Lung (tissue), 12 donors: ENCODE results near the gene MEF2C. TPM values are rescaled to one million over a fixed set of nuclear protein-coding genes. Genes with fewer than 3 reads are reported as not detected.

Source experiments
- ATAC-seq: fragments of 200-7000 bp; cut with Tn5 transposase; one replicate; pipeline ENCODE4 v1.9.1; 2020; ENCODE audit warnings: moderate number of reproducible peaks; ENCODE audit not compliant: insufficient read depth, low FRiP score
- DNase-seq, 3 donors: peaks; one replicate each; pipeline ENCODE4 v3.0.0-alpha.2; 2013 to 2017
- H3K27ac ChIP-seq, 2 donors: one replicate each; pipeline ENCODE4 v1.5.1; 2013; ENCODE audit warnings: mild to moderate bottlenecking in 2 of 2, moderate library complexity in 2 of 2, control low read depth in 1 of 2, inconsistent platforms in 1 of 2, low read depth in 1 of 2, low read length in 1 of 2
- H3K27me3 ChIP-seq, 3 donors: one replicate each; pipeline ENCODE4 v1.5.1; 2013; ENCODE audit warnings: low read length in 2 of 3; ENCODE audit not compliant: control insufficient read depth in 3 of 3, insufficient read depth in 3 of 3
- H3K36me3 ChIP-seq, 4 donors: one replicate each; pipeline ENCODE4 v1.5.1; 2013; ENCODE audit warnings: low read length in 4 of 4, mild to moderate bottlenecking in 1 of 4, moderate library complexity in 1 of 4; ENCODE audit not compliant: control insufficient read depth in 4 of 4, insufficient read depth in 4 of 4
- H3K4me1 ChIP-seq, 5 donors: one replicate each; pipeline ENCODE4 v1.5.1; 2013; ENCODE audit warnings: low read length in 5 of 5, mild to moderate bottlenecking in 2 of 5, moderate library complexity in 1 of 5; ENCODE audit not compliant: control insufficient read depth in 5 of 5, insufficient read depth in 5 of 5
- H3K4me3 ChIP-seq: one replicate; pipeline ENCODE4 v1.5.1; 2013; ENCODE audit warnings: mild to moderate bottlenecking, control low read depth, moderate library complexity
- H3K9ac ChIP-seq, 2 donors: one replicate each; pipeline ENCODE4 v1.5.1; 2013; ENCODE audit warnings: low read length in 2 of 2, control low read depth in 1 of 2; ENCODE audit not compliant: insufficient read depth in 1 of 2
- H3K9me3 ChIP-seq, 4 donors: one replicate each; pipeline ENCODE4 v1.5.1; 2013; ENCODE audit warnings: low read length in 3 of 4, mild to moderate bottlenecking in 1 of 4, moderate library complexity in 1 of 4; ENCODE audit not compliant: control insufficient read depth in 4 of 4, insufficient read depth in 3 of 4
- WGBS, 2 donors: extraction: QIAGEN DNeasy Blood & Tissue Kit; methylation state at CpG; one replicate each; pipeline ENCODE4 v1.1.7; 2013; 5-methylcytosine and 5-hydroxymethylcytosine counted together
- polyA plus RNA-seq, 2 donors: library from polyadenylated mRNA; stranded (reverse); fragments of 200-250 nt; gene quantifications; one replicate each; pipeline ENCODE4 v1.2.1, GENCODE V29; 2013
- total RNA-seq, 2 donors: library from RNA; depleted of rRNA in 1 of 2; stranded (reverse); fragments of >200 nt in 1 of 2; gene quantifications; one replicate each; pipeline ENCODE4 v1.2.1, GENCODE V29; 2014 to 2021
- TF ChIP-seq, protein P1 (sequence below): IDR thresholded peaks from 2 replicates; pipeline ENCODE4 v1.5.1; 2012; ENCODE audit warnings: mild to moderate bottlenecking; ENCODE audit errors: control extremely low read depth, extremely low read depth
- donor health status: control.
- donor health status: control.
- donor health status: Bipolar disorder and iron deficiency.
- donor health status: healthy.
- donor health status: DM: yes; HTN: yes; CAD: no.

MEF2C gene
- total and polyA plus RNA-seq, 4 donors: 9.1 to 138 (median 28.8) TPM

DNA sequence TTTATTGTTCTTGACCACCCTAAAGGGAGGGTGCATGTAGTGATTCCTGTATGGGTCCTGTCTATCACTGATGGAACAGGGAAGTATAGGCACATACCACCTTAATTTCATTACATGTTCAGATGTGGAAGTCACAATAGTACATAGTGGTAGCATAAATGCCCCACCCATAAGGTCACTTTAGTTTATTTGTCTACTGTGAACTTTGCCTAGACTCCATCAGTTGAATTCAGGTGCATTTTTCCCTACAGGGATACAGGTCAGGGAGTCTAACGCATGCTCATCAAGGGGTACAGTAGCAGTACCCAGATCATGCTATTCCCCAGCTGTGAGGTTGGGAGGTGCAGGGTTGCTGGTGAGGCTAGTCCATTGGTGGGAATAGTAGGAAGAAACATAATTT lies 175.0 kb downstream of the MEF2C start:
- 89 to 99% methylated on average over 1 of the region's 1 CpG for WGBS, 2 donors
- no peak for ATAC-seq

DNA sequence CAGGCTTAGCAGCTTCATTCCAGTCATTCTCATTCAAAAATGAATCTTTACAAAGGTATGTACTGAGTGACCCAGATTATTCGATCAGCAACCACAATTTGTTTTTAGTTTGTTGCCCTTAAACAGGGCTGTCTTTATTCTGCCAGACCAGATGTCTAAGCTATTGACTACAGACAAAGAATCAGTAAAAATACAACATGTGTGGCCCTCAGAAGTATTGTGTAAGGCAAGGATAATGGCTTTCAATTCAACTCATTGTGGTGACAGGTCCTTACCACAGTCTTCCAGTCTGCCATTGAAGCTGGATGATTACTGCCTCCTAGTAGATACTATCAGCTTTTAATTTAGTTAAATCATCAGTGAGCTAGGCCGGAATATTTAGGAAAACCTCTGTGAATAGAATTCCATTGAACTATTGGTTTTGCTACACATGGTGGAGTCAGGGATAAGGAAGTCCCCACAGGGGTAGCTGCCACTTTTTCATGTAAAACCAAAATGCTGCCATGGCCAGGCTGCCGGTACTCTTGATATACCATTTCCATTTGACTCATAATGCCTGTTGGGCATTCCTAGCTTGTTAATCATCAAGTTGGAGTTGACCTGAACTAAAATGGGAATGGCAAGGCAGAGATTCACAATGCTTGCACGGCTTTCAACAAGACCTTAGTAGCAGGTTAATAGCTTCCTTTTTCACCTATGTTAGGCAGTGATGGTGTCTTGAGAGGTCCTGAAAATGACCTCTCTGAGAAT lies 175.6 kb downstream of the MEF2C start:
- H3K36me3 ChIP-seq: no peaks in the 10 kb centered on the region
- no peak overlapping the region for H3K4me3 ChIP-seq
- peaks cover 0 to under 1% (median 0%) of the 10 kb centered on the region in 3 donors for H3K27me3 ChIP-seq
- no peak overlapping the region for H3K27ac ChIP-seq
- ATAC-seq: no peak
- WGBS, 2 donors: 68 to 91% methylated on average over 4 of the region's 4 CpGs
- no peak for DNase-seq
- TF ChIP-seq, protein P1, sequence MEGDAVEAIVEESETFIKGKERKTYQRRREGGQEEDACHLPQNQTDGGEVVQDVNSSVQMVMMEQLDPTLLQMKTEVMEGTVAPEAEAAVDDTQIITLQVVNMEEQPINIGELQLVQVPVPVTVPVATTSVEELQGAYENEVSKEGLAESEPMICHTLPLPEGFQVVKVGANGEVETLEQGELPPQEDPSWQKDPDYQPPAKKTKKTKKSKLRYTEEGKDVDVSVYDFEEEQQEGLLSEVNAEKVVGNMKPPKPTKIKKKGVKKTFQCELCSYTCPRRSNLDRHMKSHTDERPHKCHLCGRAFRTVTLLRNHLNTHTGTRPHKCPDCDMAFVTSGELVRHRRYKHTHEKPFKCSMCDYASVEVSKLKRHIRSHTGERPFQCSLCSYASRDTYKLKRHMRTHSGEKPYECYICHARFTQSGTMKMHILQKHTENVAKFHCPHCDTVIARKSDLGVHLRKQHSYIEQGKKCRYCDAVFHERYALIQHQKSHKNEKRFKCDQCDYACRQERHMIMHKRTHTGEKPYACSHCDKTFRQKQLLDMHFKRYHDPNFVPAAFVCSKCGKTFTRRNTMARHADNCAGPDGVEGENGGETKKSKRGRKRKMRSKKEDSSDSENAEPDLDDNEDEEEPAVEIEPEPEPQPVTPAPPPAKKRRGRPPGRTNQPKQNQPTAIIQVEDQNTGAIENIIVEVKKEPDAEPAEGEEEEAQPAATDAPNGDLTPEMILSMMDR: no peak
- no peak overlapping the region for H3K9ac ChIP-seq
- no peaks in the 10 kb centered on the region for H3K4me1 ChIP-seq
- peaks cover 0 to 2% (median 0%) of the 10 kb centered on the region in 4 donors for H3K9me3 ChIP-seq

More for the DNA sequence above, 175.0 kb downstream of the MEF2C start:
- H3K9ac ChIP-seq: no peak overlapping the region
- no peaks in the 10 kb centered on the region for H3K4me1 ChIP-seq
- H3K36me3 ChIP-seq: no peaks in the 10 kb centered on the region
- peaks cover 0 to 2% (median 0%) of the 10 kb centered on the region in 4 donors for H3K9me3 ChIP-seq
- TF ChIP-seq, protein P1: no peak
- no peak for DNase-seq
- no peaks in the 10 kb centered on the region for H3K27me3 ChIP-seq
- H3K27ac ChIP-seq: no peak overlapping the region
- H3K4me3 ChIP-seq: no peak overlapping the region

DNA sequence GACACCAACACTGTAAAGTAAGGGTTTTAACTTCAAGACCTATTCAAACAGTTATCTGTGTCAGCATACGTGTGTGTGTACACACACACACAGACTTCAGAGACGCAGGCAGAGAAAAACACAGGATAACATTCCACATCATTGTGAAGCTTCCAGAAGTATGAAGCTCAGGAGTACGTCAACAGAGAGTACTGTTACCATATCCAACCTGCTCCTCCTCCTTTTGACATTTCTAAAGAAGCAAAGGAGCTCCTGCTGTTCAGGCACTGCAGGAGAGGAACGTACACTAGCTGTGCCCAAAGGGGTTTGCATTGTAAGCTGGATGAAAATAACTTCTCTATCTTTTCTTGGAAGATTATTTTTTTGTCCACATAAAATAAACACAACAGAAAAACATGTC lies 180.7 kb downstream of the MEF2C start:
- peaks cover 0 to 32% (median 29%) of the 10 kb centered on the region in 3 donors for H3K27me3 ChIP-seq
- TF ChIP-seq, protein P1: no peak
- WGBS, 2 donors: 73 to 79% methylated on average over 4 of the region's 4 CpGs

More for the DNA sequence above, 180.7 kb downstream of the MEF2C start:
- no peak overlapping the region for H3K27ac ChIP-seq
- H3K9ac ChIP-seq: no peak overlapping the region
- no peaks in the 10 kb centered on the region for H3K4me1 ChIP-seq
- no peaks in the 10 kb centered on the region for H3K36me3 ChIP-seq
- H3K9me3 ChIP-seq: peaks cover 0 to 3% (median 0%) of the 10 kb centered on the region in 4 donors
- no peak overlapping the region for H3K4me3 ChIP-seq
- ATAC-seq (no peak), DNase-seq (no peak)
